Parathyroid adenoma (tissue), 2 donors: ENCODE results near the gene OTUD3.

Source experiments
- H2AFZ ChIP-seq: fragments of 300-600 bp; sonication (generic); one replicate; pipeline ENCODE4 v1.7.0; 2017; ENCODE audit warnings: antibody characterized with exemption, mild to moderate bottlenecking
- H3K27ac ChIP-seq: fragments of 300-600 bp; sonication (generic); one replicate; pipeline ENCODE4 v1.7.0; 2017
- H3K27me3 ChIP-seq: fragments of 300-600 bp; sonication (generic); one replicate; pipeline ENCODE4 v1.7.0; 2017; ENCODE audit warnings: low read length; ENCODE audit not compliant: control insufficient read depth, insufficient read depth
- H3K36me3 ChIP-seq: fragments of 300-600 bp; sonication (generic); one replicate; pipeline ENCODE4 v1.7.0; 2017; ENCODE audit warnings: low read length; ENCODE audit not compliant: control insufficient read depth, insufficient read depth
- H3K4me1 ChIP-seq: fragments of 300-600 bp; sonication (generic); one replicate; pipeline ENCODE4 v1.7.0; 2017; ENCODE audit warnings: control low read depth
- H3K4me2 ChIP-seq: fragments of 300-600 bp; sonication (generic); one replicate; pipeline ENCODE4 v1.7.0; 2017; ENCODE audit warnings: low read length
- H3K4me3 ChIP-seq: fragments of 300-600 bp; sonication (generic); one replicate; pipeline ENCODE4 v1.7.0; 2017; ENCODE audit warnings: low read depth, low read length
- H3K79me2 ChIP-seq: fragments of 300-600 bp; sonication (generic); one replicate; pipeline ENCODE4 v1.7.0; 2017; ENCODE audit warnings: control low read depth
- H3K9ac ChIP-seq: fragments of 300-600 bp; sonication (generic); one replicate; pipeline ENCODE4 v1.7.0; 2017; ENCODE audit warnings: mild to moderate bottlenecking
- H3K9me3 ChIP-seq: fragments of 300-600 bp; sonication (generic); one replicate; pipeline ENCODE4 v1.7.0; 2017; ENCODE audit warnings: low read length; ENCODE audit not compliant: control insufficient read depth
- CTCF ChIP-seq: fragments of 300-600 bp; sonication (generic); IDR thresholded peaks from one replicate; pipeline ENCODE4 v1.7.0; 2017; ENCODE audit warnings: antibody characterized with exemption, mild to moderate bottlenecking
- donor health status: primary hyperparathyroidism.

Gene OTUD3

DNA sequence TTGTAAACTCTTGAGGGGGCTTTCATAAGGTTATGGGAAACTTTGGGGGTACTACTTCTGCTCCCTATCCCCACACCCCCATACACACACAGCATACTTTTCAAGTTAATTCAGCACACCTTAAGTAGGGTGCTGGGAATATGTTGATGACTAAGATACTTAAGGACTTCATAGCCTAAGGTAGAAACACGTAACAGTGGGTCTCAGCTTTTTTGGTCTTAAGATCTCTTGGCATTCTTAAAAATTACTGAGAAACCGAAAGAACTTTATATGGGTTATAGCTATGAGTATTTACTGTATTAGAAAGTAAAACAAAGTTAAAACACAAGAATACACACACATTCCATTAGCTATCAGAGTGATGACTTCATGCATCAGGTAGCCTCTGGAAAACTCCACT lies 2.1 kb downstream of the OTUD3 start:
- no peaks in the 10 kb centered on the region for H3K9me3 ChIP-seq
- peaks cover 5% of the 10 kb centered on the region for H3K4me1 ChIP-seq
- no peak for TF ChIP-seq CTCF
- no peak overlapping the region for H3K4me2 ChIP-seq
- H3K4me3 ChIP-seq = no peak overlapping the region
- H3K36me3 ChIP-seq = no peaks in the 10 kb centered on the region
- no peak overlapping the region for H2AFZ ChIP-seq
- H3K27ac ChIP-seq = no peak overlapping the region
- H3K27me3 ChIP-seq = no peaks in the 10 kb centered on the region
- no peak overlapping the region for H3K9ac ChIP-seq
- H3K79me2 ChIP-seq = peaks cover 16% of the 10 kb centered on the region

GRCh38 chr1:19885821-19886220 lies 3.6 kb downstream of the OTUD3 start:
- Histone ChIP-seq H3K79me2 (peaks cover 16% of the 10 kb centered on the region), H3K9me3 (no peaks in the 10 kb centered on the region), H3K4me3 (no peak overlapping the region), H3K27me3 (no peaks in the 10 kb centered on the region), H3K27ac (no peak overlapping the region), H3K4me1 (peaks cover 5% of the 10 kb centered on the region), H3K36me3 (no peaks in the 10 kb centered on the region), H2AFZ (no peak overlapping the region), H3K9ac (no peak overlapping the region), H3K4me2 (no peak overlapping the region)
- no peak for TF ChIP-seq CTCF

DNA sequence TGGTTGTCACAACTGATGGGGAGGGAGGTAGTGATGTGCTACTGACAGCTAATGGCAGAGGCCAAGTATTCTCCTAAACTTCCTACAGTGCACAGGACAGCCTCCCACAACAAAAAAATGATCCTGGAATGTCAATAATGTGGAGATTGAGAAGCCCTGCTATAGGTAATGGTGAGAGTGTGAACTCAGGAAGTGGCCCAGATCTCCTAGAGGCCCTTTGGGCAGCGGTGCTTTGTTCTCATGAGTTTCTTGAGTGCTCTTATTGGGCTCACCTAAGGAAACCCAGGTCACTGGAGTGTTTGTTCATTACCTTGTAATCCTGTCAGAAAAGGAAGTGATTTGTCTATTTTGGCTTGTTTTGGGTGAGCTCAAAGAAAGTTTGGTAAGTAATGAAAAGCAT lies 5.9 kb downstream of the OTUD3 start:
- Histone ChIP-seq H3K79me2 (peaks cover 12% of the 10 kb centered on the region), H3K4me3 (no peak overlapping the region), H3K36me3 (no peaks in the 10 kb centered on the region), H3K4me1 (peaks cover 3% of the 10 kb centered on the region), H3K27ac (no peak overlapping the region), H3K4me2 (no peak overlapping the region), H3K9ac (no peak overlapping the region), H2AFZ (no peak overlapping the region), H3K27me3 (no peaks in the 10 kb centered on the region), H3K9me3 (no peaks in the 10 kb centered on the region)
- TF ChIP-seq CTCF = no peak

GRCh38 chr1:19889656-19890055 lies 7.5 kb downstream of the OTUD3 start:
- H3K4me1 ChIP-seq = no peaks in the 10 kb centered on the region
- H3K9ac ChIP-seq = no peak overlapping the region
- H3K36me3 ChIP-seq = no peaks in the 10 kb centered on the region
- TF ChIP-seq CTCF = no peak
- peaks cover 9% of the 10 kb centered on the region for H3K79me2 ChIP-seq
- no peaks in the 10 kb centered on the region for H3K27me3 ChIP-seq
- no peaks in the 10 kb centered on the region for H3K9me3 ChIP-seq
- H3K4me3 ChIP-seq = no peak overlapping the region
- no peak overlapping the region for H2AFZ ChIP-seq
- no peak overlapping the region for H3K4me2 ChIP-seq
- H3K27ac ChIP-seq = no peak overlapping the region

DNA sequence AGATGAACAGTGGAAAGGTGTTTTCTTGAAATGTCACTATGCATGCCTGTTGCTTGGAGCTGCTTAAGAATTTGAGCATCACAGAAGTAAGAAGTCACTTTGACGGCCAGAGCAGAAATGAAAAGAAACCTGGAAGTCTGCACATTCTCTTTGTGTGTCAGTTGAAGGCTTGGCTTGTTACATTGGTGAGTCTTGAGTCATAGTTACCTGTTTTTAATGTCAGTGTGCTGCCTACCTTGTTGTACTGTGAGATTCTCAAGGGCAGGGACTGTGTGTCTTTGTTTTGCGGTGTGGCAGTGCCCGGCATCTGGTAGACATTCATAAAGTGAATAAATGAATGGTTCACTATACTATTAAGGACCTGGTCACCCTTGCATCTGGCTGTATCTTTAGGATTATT lies 9.9 kb downstream of the OTUD3 start:
- no peaks in the 10 kb centered on the region for H3K4me1 ChIP-seq
- no peaks in the 10 kb centered on the region for H3K9me3 ChIP-seq
- no peak overlapping the region for H3K27ac ChIP-seq
- no peak overlapping the region for H3K4me2 ChIP-seq
- H3K79me2 ChIP-seq = no peaks in the 10 kb centered on the region
- no peaks in the 10 kb centered on the region for H3K27me3 ChIP-seq
- H3K4me3 ChIP-seq = no peak overlapping the region
- TF ChIP-seq CTCF = no peak
- no peak overlapping the region for H2AFZ ChIP-seq
- H3K36me3 ChIP-seq = no peaks in the 10 kb centered on the region
- no peak overlapping the region for H3K9ac ChIP-seq
